Measurements from ENCODE around the gene LSAMP.
A peak's percentile ranks its signal among the peaks of the same experiment; 100 is the strongest.

LSAMP gene

GRCh38 chr3:116002235-116002634 lies 443.1 kb downstream of the LSAMP start:
- DNase-seq, result no peak

- DNase-seq, result no peak
Observed at GRCh38 chr3:116001151-116001621, 444.1 kb downstream of the LSAMP start.

- DNase-seq, result no peak
Observed at GRCh38 chr3:116000311-116000710, 445.0 kb downstream of the LSAMP start.

- peak; percentile 46 to 80 for DNase-seq
Observed at GRCh38 chr3:115999613-116000012, 445.7 kb downstream of the LSAMP start.

- DNase-seq, result no peak
Observed at GRCh38 chr3:115999001-115999585, 446.2 kb downstream of the LSAMP start.

GRCh38 chr3:115996420-115997108 lies 448.7 kb downstream of the LSAMP start:
- DNase-seq, result no peak

- no peak for DNase-seq
Observed at GRCh38 chr3:115990669-115991068, 454.6 kb downstream of the LSAMP start.

- DNase-seq, result peak; percentile 71 to 76
Observed at GRCh38 chr3:115989684-115990421, 455.4 kb downstream of the LSAMP start.

- DNase-seq, result peak; percentile 60 to 70
Observed at GRCh38 chr3:115986555-115987207, 458.6 kb downstream of the LSAMP start.

GRCh38 chr3:115982629-115983028 lies 462.7 kb downstream of the LSAMP start:
- DNase-seq, result no peak

GRCh38 chr3:115982108-115982507 lies 463.2 kb downstream of the LSAMP start:
- no peak for DNase-seq

GRCh38 chr3:115980709-115981108 lies 464.6 kb downstream of the LSAMP start:
- no peak for DNase-seq

GRCh38 chr3:115977866-115978265 lies 467.4 kb downstream of the LSAMP start:
- DNase-seq, result no peak

- no peak for DNase-seq
Observed at GRCh38 chr3:115975796-115976195, 469.5 kb downstream of the LSAMP start.

GRCh38 chr3:115975353-115975752 lies 469.9 kb downstream of the LSAMP start:
- peak in 1 of 2 experiments; percentile 41 for DNase-seq

GRCh38 chr3:115974940-115975339 lies 470.3 kb downstream of the LSAMP start:
- DNase-seq, result no peak

GRCh38 chr3:115968871-115969270 lies 476.4 kb downstream of the LSAMP start:
- DNase-seq, result no peak

GRCh38 chr3:115961380-115961779 lies 483.9 kb downstream of the LSAMP start:
- no peak for DNase-seq

- DNase-seq, result peak in 1 of 2 experiments; percentile 13
Observed at GRCh38 chr3:115960799-115961198, 484.5 kb downstream of the LSAMP start.

- DNase-seq, result peak; percentile 27 to 82
Observed at GRCh38 chr3:115958526-115958925, 486.8 kb downstream of the LSAMP start.

- DNase-seq, result no peak
Observed at GRCh38 chr3:115947325-115947724, 498.0 kb downstream of the LSAMP start.

- no peak for DNase-seq
Observed at GRCh38 chr3:115943579-115943978, 501.7 kb downstream of the LSAMP start.

GRCh38 chr3:115937054-115937453 lies 508.2 kb downstream of the LSAMP start:
- DNase-seq, result peak in 1 of 2 experiments; percentile 8

All from NCI-H524 (cell line).